Femur (tissue), 1 donor: Measurements from ENCODE around the gene TCHP.
A peak's percentile ranks its signal among the peaks of the same experiment; 100 is the strongest.
"Not testable (repeated sequence)": the region's sequence is repeated elsewhere in the genome, so short reads cannot be mapped to it uniquely, and the experiment has no call there.

Experiments used
- DNase-seq: peaks from one replicate; pipeline ENCODE4 v3.0.0-alpha.2; 2017

TCHP gene, protein sequence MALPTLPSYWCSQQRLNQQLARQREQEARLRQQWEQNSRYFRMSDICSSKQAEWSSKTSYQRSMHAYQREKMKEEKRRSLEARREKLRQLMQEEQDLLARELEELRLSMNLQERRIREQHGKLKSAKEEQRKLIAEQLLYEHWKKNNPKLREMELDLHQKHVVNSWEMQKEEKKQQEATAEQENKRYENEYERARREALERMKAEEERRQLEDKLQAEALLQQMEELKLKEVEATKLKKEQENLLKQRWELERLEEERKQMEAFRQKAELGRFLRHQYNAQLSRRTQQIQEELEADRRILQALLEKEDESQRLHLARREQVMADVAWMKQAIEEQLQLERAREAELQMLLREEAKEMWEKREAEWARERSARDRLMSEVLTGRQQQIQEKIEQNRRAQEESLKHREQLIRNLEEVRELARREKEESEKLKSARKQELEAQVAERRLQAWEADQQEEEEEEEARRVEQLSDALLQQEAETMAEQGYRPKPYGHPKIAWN

DNA sequence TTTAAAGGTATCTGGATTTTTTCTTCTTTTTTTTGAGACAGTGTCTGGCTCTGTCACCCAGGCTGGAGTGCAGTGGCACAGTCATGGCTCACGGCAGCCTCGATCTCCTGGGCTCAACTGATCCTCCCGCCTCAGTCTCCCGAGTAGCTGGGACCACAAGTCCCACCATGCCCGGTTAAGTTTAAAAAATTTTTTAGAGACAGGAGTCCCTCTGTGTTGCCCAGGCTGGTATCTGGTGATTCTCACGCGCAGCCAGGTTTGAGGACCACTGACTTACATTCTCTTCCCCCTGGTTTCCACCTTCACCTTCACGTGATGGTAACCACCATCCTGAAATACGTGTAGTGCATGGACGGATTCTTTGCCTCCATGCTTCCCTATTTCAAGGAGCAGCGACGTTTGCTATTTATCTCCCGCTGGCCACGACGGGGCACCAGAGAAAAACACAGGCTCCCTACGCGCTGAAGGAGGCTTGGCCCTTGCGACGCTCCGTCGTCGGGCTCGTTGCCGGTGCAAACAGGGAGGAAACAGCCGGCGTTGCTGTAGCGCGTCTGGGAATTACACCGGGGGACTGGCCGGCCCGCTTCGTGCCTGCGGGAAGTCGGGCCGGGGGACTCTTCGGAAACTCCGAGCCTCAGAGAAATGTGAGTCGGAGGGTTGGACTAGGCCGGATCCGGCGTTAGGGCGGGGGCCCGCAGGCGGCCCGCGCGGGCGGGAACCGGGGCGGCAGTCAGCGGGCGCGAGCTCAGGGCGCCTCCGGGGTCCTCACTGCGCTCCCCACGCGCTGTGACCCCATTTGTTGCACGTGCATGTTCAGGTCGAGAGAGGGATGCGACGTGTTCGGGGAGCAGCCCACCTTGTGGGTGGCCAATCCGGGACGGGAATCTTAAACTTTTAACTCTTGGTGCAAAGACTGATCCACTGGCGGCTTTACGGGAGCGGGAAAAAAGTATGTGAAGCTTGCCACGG, at the start of gene TCHP:
Gene TCHP, plus strand, starts transcription at position 492 of the 969 bp plus-strand sequence. CDS start 2,753 bp downstream, outside the sequence.
- peak; percentile 93 for DNase-seq

DNA sequence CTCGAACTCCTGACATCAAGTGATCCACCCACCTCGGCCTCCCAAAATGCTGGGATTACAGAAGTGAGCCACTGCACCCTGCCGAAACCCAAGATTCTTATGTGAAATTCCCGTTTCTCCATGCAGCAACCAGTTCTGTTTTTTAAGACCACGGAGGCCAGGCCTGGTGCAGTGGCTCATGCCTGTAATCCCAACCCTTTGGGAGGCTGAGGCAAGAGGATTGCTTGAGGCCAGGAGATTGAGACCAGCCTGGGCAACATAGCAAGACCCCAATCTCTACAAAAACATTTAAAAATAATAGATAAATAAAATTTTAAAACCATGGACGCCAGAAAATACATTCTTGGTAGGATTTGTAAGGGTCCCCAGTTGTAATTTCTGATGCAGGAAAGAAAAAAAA, 49.6 kb upstream of the TCHP start:
- not testable (repeated sequence) for DNase-seq

DNA sequence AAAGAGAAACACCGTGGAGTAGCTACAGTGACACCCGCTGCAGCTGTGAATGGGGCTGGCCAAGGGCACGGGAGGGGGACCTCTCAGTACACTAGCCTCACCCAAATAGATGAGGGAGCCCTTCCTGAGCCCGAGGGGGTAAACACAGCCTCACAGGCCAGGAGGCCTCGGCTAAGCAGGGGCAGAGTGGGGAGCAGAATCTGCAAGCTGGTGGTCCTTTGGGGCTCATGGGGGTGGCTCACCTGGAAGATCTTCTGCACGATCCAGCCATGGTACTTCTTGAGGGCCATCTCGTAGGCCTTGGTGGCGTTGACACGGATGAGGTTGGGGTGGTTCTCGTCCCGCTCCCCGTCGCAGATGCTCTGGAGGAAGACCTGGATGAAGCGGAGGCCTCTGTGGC, 44.7 kb upstream of the TCHP start:
- DNase-seq = no peak

DNA sequence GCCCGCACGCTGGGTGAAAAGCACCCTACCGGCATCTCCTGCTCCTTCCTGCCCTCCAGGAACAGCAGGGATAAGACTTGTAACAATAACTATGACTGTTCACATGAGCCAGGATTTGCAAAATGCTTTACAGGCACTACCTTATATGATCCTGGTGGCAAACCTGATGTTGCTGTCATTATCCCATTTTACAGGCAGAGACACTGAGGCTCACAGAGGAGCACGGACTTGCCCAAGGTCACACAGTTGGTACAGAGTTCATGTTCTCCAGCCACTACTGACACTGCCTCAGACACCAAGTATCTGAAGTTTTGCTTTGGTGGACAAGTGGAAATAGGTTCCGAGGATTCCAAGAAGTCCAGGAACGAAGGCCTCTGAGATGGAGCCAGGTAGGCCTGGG, 42.4 kb upstream of the TCHP start:
- no peak for DNase-seq

DNA sequence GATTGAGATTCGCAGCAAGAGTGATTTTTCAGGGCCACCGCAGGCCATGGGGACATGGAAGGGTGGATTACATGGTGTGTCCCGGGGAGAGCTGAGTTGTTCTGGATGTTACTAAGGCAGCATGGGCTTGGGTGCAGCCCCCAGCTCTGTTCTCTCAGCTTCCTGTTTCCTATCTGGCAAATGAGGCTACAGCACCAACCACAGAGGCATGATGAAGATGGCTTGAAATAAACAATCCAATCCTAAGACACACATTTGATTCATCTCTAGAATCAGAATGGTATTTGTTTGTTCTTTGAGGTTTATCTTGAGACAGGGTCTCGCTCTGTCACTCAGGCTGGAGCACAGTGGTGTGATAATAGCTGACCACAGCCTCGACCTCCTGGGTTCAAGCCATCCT, 41.3 kb upstream of the TCHP start:
- DNase-seq = no peak

DNA sequence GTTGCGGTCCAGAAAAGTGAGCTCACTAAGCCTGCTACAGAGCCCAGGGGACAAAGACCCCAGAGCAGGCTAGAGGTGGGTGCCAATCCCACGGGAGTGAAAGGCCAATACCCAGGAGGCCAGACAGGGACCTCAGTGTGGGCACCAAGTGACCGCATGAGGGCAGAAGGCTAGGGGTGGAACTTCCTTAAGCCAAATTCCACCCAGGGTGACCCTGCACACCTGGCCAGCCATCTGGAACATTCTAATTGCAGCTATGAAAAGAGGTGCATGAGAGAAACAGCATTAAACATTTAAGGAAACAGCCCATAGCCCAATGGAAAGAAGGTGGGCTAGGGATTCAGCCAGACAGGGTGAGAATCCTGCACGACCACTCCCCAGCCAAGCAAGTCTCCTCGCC, 39.1 kb upstream of the TCHP start:
- no peak for DNase-seq

DNA sequence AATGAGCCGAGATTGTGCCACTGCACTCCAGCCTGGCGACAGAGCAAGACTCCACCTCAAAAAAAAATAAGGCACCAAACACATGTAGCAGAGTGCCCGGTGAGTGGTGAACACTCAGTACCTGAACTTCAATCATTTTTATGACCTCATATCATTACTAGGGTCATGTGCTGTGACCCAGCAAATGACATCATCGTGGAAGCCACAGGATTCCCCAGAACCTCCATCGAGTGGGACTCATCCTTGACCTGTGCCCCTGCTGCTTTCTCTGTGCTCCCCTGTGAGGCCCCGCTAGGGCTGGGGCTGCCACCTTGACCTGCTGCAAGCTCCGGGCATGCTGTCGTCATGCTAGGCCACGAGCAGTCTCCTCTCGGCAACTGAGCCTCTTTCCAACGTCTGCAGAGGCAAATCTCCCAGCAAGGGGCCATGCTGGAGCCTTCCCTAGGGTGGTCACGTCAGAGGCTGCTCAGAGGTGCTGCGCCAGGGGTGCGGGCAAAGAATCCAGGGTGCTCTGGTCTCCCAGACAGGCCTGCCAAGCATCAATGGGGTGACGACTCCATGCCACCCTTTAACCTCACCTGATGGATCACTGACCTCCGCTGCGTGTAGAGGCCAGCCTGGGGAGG, 38.3 kb upstream of the TCHP start:
- DNase-seq = no peak

DNA sequence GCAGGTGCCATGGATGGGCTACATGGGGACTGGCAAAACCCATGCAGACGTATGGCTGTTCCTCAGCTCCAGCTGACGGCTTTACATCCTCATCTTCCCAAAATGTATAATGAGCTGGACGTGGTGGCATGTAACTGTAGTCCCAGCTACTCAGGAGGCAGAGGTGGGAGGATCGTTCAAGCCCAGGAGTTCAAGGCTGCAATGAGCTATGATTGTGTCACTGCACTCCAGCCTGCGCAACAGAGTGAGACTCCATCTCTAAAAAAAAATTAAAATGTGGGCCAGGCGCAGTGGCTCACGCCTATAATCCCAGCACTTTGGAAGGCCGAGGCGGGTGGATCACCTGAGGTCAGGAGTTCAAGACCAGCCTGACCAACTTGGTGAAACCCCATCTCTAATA, 37.6 kb upstream of the TCHP start:
- DNase-seq = not testable (repeated sequence)

DNA sequence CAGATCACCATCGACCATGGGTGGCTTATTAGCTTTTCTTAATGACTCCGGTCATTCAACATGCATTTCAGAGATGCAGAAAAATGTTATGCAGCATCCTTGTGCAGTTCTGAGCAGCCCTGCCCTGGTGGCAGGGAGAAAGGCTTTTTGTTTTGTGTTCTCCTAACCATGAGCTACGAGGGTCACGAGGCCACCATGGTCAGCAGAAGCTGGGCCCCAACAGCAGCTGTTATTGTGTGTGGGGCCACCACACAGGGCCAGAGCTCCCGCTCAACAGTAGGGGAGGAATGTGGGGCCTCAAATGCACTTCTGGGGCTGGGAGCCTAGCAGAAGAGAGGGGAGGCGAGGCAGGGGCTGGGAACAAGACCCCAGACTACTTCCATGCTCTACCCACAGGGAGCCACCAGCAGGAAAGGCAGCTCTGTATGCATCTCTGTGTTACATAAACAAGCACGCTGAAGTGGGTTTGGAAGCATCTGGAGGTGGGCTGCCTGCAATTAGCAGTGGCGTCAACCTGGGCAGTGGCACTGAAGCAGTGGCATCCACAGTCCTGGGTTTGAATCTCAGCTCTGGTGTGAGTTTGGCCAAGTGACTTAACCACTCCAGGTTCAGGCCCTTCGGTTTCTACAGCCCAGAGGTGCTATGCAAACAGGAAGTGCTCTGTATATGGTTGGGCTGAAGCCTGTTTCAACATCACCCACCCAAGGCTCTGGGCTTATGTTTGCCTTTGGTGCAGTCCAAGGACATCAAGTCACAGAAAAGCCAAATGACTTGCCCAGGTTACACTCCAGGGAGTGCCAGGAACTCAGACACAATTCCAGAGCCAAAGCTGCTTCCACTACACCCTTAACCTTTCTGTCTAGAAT, 36.0 kb upstream of the TCHP start:
- DNase-seq = peak; percentile 31

DNA sequence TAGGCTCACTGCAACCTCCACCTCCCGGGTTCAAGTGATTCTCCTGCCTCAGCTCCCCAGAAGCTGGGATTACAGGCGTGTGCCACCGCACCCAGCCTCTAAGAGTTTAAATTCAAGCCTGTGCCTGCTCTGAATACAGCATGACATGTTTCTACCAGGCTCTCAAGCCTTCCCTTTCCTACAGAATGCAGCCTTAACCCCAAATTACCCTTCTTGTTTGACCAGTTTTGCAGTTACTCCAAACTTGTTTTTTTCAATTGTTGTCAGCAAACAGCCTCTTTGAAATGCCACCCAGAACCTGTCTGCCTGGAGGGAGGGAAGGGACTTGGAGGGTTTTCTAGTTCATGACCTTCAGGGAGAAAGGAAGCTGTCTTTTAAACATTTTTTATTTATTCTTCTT, 35.2 kb upstream of the TCHP start:
- DNase-seq = no peak

DNA sequence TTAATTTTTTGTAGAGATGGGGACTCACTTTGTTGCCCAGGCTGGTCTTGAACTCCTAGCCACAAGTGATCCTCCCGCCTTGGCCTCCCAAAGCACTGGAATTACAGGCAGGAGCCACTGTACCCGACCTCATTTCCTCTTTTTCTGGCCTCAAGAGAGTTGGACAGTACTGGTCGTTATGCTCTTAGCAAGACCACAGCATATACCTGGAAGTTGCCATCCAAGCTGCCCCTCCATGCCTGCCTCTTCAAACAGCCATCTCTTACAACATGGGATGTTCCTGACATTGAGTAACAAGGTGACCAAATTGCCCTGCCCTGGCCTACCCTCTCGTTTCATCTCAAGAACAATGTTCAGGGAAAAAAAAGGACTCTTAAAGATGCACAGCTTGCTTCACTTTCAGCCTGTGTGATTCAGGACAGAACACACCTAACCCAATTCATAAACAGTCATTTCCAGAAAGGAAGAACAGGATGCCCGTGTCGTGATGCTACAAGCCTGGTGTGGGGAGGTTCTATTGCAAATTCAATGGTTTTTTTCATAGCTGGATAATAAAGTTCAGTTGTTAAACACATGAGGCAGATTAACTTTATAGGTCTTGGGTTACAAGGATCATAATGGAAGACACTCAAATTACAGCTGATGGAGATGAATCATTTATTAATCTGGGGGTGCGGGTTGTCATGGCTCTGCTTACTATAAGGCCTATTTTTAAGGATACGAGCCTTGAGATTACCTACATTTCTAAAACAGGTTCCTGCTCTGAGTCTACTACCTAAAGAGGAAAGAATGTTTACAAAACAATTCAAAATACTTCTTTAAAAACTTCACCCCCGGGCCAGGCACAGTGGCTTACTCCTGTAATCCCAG, 31.7 kb upstream of the TCHP start:
- DNase-seq = no peak

DNA sequence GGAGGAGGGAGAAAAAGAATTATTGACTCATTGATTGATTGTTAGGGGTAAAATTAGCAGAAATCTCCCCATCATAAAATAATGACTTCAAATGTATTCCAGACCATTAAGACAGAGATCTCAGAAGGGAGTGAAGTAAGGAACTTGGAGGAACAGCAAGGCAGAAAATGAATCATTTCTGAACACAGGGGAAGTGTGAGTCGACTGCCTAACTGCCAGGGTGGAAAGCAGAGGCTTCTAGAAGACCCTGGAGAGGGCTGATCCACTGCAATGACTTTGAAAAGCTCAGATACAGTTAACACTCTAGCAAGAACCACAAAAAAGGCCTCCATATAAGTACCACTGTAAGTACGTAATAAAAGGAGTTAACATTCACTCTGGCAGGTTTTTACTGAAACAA, 29.4 kb upstream of the TCHP start:
- DNase-seq = no peak

DNA sequence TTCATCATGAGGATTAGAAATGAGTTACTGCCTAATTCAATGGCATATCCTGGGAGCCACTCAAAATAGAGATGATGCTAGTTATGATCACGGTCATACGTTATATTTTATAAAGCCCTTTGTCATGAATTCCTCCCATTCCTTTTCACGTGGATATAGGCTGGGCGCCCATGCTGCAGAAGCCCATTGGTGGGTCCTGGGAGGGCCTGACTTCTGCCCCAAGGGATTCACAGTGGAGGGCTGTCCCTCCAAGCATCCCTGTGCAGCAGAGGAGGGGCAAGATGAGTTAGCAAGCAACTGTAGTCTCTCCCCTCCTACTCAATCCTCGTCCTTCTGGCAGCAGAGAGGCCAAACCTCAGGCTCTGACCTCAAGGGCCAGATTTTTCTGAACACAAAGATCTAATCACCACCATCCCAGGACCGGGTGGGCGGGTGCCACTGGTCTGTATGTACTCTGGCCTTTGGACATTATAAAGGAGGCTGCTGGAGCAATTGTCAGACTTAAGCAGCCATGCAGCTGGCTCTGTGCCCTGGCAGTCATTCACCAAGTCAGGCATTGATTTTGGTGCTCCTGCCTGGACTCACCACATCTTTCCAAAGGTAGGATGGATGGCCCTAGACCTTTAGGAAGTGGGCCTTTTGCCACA, 28.3 kb upstream of the TCHP start:
- no peak for DNase-seq

DNA sequence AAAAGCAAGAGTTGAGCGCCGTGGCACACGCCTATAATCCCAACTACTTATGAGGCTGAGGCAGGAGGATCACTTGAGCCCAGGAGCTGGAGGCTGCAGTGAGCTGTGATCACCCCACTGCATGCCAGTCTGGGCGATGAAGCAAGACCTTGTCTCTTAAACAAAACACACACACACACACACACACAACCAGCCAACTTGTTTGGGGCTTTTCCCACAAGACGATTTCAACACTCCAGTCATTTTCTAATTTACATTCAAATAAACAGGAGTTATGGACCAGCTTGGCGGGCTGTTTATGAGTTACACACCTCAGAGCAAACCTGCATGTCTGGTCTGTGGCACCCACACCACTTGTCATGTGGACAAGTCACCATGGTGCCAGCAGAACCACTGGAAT, 26.4 kb upstream of the TCHP start:
- no peak for DNase-seq

DNA sequence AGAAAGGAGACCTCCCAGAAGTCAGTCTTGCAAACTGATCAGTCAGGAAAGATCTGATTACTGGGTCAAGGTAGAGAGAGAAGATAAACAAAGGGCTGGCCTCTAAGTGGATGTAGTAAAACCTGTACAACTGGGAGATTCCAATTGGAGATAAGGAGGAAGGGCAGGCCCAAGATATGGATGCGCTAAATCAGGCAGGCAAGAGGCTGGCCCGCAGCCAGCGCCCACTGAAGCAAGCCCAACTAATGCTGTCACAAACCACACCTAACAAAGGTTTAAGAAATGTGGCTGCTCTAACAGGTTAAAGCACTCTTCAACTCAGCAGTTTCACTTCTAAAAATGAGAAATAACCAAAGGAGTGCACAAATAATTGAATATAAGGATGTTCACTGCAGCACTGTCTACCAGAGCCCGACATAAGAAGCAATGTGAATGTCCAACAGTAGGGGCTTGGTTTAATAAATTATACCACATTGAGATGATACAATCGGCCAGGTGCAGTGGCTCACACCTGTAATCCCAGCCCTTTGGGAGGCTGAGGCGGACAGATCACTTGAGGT, 24.4 kb upstream of the TCHP start:
- no peak for DNase-seq

DNA sequence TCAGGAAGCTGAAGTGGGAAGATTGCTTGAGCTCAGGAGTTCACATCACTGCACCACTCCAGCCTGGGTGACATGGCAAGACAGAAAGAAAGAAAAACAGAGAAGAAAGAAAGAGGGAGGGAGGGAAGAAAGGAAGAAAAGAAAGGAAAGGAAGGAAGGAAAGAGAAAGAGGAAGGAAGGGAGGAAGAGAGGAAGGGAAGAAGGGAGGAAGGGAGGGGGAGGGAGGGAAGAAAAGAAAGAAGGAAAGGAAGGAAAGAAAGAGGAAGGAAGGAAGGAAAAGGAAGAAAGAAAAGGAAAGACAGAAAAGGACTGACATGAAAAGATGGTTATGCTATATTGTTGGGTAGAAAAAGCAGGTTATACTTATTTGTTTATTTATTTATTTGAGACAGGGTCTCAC, 23.7 kb upstream of the TCHP start:
- DNase-seq = no peak

DNA sequence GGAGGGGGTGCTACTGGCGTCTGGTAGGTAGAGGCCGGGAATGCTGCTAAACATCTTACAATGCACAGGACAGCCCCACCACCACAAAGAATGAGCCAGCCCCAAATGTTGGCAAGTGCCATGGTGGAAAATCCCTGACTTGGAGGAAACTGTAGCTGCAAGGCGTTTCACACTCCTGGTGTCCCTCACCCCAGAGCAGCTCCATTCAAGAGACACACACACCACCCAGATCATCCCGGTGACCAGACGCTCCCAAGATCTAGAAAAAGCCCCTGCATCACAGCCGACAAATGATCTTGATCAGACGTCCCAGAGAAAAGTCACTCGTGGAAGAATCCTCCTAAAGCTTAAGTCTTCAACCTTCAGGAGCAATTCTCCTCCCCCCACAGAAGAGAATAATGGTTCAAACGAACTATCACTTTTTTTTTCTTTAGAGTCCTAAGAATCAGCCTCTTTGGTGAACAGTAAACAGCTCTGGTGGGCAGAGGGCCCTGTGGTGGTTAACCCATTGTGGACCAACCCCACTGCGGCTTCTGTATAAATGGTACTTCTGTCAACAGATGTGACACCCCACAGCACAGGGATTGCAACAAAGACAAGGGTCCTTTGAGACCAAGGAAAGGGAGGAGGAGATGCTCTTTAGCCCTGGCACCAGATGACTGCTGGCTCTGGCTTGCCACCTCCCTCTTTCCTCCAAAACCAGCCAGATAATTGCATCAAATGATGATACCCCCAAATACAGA, 22.4 kb upstream of the TCHP start:
- no peak for DNase-seq

DNA sequence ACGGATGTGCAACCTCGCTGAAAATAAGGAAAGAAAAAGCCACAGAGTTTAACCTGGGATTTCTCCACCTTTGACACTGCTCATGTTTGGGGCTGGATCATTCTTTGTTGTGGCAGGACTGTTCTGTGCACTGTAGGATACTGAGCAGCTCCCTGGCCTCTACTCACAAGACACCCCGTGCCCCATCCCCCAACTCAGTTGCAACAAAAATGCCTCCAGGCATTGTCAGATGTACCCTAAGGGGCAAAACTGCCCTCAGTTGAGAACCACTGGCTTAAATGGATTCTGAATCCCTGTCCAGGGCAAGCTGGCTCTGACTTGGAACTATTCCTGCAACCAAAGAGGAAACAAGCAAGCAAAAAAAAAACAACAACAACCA, 21.8 kb upstream of the TCHP start:
- no peak for DNase-seq

DNA sequence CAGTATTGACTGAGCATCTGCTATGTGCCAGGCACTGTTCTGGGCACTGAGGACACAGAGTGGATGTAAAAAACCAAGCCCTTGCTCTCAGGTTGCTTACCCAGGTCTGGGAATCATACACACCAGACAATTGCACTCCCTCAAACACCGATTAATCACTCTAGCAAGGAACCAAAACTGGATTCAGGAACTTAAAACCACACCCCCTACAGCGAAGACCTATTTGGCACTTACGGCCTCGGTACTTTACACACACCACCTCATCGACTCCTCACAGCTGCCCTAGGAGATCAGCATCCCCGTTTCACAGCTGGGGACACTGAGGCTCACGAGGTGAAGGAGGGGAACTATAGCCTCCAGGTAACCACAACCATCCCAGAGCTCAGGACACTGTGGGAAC, 21.3 kb upstream of the TCHP start:
- DNase-seq = no peak
